HG02938 (cell line): Measurements from ENCODE around the gene ZBTB8A.
"Not testable (repeated sequence)": the region's sequence is repeated elsewhere in the genome, so short reads cannot be mapped to it uniquely, and the experiment has no call there.

ENCODE experiments used
- ATAC-seq: cut with Tn5 transposase; IDR thresholded peaks from one replicate; pipeline ENCODE4 v1.9.1; 2021; ENCODE audit warnings: mild to moderate bottlenecking, moderate library complexity; ENCODE audit not compliant: unreplicated experiment

Gene ZBTB8A

DNA sequence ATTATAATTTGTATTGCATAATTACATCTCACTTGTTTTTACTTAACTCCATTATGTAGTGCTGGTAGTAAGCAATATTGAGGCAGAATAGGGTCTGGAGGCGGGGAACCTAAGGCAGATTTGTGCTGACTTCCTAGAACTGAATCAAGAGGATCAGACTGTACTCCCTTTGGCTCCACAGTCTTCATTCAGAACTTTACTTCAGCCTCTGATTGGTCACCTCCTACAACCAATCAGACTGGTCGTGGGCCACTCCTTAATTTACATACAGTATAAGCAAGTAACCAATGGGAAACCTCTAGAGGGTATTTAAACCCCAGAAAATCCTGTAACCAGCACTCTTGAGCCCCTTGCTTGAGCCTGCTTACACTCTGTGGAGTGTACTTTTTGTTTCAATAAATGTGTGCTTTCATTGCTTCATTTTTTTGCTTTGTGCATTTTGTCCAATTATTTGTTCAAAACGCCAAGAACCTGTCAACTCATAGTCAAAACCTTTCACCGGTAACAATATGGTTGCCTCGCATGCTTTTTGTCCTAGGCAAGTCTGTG lies 79.5 kb downstream of the ZBTB8A start:
- ATAC-seq, result no peak

DNA sequence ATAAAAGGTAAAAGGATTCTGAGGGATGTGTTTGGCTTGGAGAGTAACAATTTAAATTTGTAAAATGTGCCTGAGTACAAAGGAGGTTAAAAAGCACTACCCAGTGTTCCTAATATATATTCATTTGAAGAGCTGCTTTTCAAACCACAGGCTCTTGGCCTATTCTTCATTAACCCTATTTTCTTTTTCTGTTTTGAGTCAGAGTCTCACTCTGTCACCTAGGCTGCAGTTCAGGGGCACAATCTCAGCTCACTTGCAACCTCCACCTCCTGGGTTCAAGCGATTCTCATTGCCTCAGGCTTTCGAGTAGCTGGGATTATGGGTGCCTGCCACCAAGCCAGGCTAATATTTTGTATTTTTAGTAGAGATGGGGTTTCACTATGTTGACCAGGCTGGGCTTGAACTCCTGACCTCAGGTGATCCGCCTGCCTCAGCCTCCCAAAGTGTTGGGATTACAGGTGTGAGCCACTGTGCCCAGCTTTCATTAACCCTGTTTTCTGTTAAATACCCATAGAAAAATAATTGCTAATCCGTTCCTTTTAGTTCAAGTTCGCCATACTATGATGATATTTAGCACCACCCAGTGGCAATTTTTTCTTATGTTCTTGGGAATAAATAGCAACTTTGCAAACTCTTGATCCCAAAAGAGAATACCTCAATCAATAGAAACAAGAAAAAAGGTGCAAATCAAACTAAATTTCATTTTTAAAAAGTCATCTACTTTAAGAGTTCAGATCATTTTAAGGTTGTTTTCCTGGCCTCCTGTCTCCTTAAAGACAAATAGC lies 80.7 kb downstream of the ZBTB8A start:
- peak; percentile 65 for ATAC-seq

GRCh38 chr1:32622205-32622604 lies 83.0 kb downstream of the ZBTB8A start:
- ATAC-seq, result no peak

GRCh38 chr1:32622806-32623681 lies 83.8 kb downstream of the ZBTB8A start:
- ATAC-seq, result no peak

GRCh38 chr1:32623775-32624174 lies 84.5 kb downstream of the ZBTB8A start:
- ATAC-seq, result no peak

DNA sequence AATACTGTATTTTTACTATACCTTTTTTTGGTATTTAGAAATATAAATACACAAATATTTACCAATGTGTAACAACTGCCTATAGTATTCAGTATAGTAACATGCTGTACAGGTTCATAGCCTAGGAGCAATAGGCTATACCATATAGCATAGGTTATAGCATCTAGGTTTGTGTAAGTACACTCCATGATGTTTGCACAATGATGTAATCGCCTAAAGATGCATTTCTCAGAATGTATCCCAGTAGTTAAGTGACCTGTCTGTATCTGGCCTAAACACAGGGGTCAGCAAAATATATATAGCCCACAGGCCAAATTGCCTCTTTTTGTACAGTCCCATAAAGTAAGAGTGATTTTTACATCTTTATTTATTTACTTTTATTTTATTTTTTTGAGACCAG lies 86.9 kb downstream of the ZBTB8A start:
- no peak for ATAC-seq

GRCh38 chr1:32627596-32628162 lies 88.5 kb downstream of the ZBTB8A start:
- peak; percentile 51 for ATAC-seq

- not testable (repeated sequence) for ATAC-seq
Measured at GRCh38 chr1:32630173-32630572, 90.9 kb downstream of the ZBTB8A start.

- ATAC-seq, result no peak
Measured at GRCh38 chr1:32632829-32633228, 93.6 kb downstream of the ZBTB8A start.

DNA sequence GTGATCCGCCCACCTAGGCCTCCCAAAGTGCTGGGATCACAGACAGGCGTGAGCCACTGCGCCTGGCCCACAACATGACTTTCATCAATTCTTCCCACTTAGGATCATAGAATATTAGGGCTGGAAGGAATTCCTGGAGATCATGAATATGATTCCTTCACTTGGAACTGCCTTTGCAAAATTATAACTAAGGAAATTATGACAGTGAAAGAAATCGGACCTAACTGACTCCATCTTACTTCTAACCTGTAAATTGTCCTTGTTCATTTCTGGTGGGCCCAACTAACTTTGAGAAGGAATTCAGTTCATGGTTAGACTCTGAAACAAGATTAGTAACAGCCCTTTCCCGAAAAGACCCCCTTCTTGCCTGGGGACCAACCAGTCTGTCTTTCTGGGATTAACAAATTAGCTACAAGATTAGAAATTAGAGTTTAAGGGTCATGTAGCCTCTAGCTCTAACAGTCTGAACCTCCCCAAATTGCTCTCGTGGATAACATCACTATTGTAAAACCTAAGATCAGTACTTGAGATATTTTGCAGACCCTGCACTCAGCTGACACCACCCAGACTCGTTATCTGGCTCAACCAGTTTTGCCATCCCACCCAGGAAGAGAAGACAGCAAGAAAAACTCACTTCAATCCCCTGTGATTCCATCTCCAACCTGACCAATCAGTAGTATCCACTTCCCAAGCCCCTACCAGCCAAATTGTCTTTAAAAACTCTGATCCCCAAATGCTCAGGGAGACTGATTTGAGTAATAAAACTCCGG lies 96.5 kb downstream of the ZBTB8A start:
- no peak for ATAC-seq

- ATAC-seq, result no peak
Measured at GRCh38 chr1:32636914-32637645, 97.9 kb downstream of the ZBTB8A start.

- no peak for ATAC-seq
Measured at GRCh38 chr1:32639489-32640075, 100.4 kb downstream of the ZBTB8A start.

DNA sequence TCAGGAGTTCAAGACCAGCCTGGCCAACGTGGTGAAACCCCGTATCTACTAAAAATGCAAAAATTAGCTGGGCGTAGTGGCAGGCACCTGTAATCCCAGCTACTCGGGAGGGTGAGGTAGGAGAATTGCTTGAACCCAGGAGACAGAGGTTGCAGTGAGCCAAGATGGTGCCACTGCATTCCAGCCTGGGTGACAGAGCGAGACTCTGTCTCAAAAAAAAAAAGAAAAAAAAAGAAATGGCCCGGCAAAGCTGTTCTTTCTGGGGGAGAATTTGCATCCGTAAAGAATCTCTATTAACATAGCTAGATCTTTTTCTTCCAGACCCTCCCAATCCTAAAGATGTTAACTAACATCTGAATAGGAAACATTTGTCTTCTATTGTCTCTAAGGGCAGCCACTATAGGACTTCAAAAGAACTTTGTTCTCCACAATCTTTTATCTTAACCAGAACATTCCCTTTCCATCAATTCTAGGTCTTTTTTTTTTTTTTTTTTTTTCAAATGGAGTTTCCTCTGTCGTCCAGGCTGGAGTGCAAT lies 103.1 kb downstream of the ZBTB8A start:
- not testable (repeated sequence) for ATAC-seq

DNA sequence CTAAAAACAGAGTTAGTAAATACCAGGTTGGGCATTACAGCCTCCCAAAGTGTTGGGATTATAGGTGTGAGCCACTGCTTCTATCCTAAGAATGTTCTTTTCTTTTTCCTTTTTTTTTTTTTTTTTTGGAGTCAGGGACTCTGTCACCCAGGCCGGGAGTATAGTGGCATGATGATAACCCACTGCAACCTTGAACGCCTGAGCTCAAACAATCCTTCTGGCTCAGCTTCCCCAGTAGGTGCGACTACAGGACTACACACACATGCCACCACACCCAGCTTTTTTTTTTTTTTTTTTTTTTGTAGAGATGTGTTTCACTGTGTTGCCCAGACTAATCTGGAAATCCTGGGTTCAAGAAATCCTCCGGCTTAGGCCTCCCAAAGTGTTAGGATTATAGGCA lies 105.2 kb downstream of the ZBTB8A start:
- ATAC-seq, result no peak

DNA sequence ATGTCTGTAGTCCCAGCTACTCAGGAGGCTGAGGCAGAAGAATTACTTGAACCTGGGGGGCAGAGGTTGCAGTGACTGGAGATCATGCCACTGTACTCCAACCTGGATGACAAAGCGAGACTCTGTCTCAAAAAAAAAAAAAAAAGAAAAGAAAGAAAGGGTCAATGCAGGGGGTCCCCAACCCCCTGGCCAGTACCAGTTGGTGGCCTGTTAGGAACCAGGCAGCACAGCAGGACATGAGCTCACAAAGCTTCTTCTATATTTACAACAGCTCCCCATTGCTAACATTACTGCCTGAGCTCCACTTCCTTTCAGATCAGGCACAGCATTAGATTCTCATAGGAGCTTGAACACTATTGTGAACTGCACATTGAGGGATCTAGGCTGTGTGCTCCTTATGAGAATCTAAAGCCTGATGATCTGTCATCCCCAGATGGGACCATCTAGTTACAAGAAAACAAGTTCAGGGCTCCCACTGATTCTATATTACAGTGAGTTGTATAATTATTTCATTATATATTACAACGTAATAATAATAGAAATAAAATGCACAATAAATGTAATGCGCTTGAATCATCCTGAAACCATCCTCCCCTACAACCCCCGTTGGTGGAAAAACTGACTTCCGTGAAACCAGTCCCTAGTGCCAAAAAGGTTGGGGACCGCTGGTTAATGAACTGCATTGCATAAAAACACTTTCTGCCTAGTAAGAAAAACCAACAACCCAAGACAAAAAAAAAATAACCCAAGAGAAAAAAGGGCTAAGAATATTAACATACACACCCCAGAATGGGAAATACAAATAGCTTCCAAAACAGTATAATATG lies 108.3 kb downstream of the ZBTB8A start:
- ATAC-seq, result no peak

DNA sequence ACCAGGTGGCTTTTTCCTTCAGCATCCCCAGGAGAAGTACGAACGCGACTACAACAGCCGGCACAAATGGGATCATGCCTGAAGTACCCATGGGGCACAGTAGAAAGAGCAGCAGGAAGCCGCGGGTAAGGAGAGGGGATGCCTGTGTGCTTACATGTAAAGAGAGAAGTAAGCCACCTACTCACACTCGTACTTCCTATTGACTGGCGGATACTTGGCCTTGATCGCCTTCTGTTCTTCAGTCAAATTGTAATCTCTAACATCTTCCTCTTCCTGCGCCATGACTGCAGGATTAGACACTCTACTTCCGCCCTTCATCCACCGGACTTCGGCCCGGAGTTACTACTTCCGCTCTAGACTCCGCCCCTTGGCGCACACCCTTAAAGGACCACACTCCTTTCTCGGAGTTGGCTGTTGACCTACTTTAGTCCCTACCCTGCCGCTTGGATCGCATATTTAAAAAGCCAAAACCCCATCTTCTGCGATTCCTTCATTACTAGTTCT lies 111.1 kb downstream of the ZBTB8A start, which contains the start of gene ZBTB8OS:
Gene ZBTB8OS, minus strand, starts transcription at position 303 of the 504 bp plus-strand sequence. Its CDS starts 21 bp downstream, at position 282.
- ATAC-seq, result peak; percentile 56

- ATAC-seq, result peak; percentile 81
Measured at GRCh38 chr1:32650752-32651460, 111.7 kb downstream of the ZBTB8A start, which contains the start of gene RBBP4. TSS of gene RBBP4 (plus strand) at chr1:32651208. CDS start at chr1:32651307, 99 bp downstream.
